HG03342 (cell line): ENCODE results near the gene SIRPG.
"Not testable (repeated sequence)": the region's sequence is repeated elsewhere in the genome, so short reads cannot be mapped to it uniquely, and the experiment has no call there.

Source experiments
- ATAC-seq: cut with Tn5 transposase; IDR thresholded peaks from one replicate; pipeline ENCODE4 v1.9.1; 2021; ENCODE audit warnings: mild to moderate bottlenecking, moderate library complexity; ENCODE audit not compliant: unreplicated experiment

The SIRPG gene

GRCh38 chr20:1637226-1637625, 20.4 kb downstream of the SIRPG start:
- no peak for ATAC-seq

GRCh38 chr20:1636621-1637020, 21.0 kb downstream of the SIRPG start:
- ATAC-seq, result no peak

DNA sequence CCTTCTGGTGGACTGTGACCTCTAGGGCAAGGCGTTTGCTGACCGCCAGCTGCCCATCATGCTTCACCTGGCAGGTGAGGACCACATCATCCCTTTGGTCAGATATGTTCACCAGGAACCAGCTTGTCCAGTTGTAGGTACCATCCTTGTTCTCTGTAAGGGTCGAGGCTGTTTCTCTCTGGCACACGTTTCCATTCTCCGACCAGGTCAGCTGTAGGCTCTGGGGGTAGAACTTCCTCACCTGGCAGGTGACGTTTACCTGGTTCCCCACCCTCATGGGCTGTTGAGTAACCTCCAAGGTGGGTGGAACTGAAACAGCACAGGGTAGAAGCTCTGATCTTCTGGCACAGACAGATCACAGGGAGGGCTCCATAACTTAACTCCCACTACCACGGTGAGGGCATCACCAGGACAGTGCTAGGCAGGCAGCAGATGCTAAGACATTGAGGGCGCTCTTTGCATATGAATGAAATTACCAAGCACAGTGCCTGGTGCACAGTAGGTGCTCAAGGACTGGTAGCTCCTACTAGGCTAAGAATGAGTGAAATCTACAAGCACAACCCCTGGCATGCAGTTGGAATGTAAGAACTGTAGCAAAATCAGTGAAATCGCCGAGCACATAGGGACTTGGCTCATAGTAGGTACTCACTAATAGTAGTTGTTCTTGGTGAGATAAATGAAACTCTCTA, 22.1 kb downstream of the SIRPG start:
- no peak for ATAC-seq

GRCh38 chr20:1633535-1633934, 24.0 kb downstream of the SIRPG start:
- no peak for ATAC-seq

DNA sequence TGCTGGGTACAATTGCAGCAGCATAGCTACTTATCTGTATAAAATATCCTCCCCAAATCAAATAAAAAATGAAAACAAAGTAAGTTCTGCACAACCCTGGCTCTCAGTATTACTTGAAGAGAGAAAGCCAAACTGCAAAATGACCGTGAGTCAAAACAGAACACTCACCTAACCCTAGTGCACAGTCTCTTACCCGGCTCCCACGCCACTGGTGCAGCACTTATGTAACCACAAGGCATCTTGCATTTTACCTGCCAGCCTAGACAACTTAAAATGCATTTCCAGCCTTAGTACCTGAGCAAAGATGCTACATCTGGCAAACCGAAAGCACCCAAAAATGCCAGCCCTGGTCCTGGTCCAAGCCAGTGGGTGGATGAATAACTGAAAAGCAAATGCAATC, 25.4 kb downstream of the SIRPG start:
- no peak for ATAC-seq

DNA sequence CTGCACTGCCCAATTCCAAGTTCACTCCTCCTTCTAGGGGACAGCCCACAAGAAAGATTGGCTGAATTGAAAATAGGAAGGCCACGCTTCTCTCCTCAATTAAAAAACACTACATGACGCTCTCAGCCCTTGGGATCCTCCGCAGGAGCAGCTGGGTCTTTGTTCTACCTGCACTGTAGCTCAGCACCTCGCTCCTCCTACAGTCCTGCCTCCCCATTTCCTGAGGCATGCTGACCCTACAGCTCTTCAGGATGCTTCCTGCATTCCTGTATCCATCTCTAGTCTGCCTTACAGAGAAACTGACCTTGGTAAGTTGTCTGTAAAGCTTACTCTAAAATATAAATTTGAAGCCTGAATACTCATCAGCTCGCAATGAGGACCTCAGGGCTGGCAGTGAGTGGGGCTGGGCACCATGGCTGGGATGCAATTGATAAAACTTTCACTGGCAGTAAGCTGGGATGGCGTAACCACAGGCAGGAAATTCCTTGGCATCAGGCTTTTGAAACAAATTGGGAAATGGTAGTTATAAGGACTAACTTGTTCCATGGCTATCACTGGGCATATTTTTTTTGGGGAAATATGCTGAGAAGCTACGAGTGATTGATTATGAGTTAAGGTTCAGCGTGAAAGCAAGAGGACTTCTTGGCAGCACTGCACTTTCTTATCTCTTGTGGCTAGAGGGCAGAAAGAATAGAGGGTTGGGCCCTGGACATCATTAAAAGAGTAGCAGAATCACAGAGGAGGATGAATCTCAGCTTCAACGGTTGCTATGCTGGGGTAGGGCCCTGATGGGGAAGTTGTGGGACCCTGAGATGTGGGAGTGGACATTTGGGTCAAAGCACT, 26.0 kb downstream of the SIRPG start:
- no peak for ATAC-seq

- no peak for ATAC-seq
Observed at GRCh38 chr20:1630186-1630585, 27.4 kb downstream of the SIRPG start.

- ATAC-seq, result no peak
Observed at GRCh38 chr20:1629321-1629720, 28.3 kb downstream of the SIRPG start.

DNA sequence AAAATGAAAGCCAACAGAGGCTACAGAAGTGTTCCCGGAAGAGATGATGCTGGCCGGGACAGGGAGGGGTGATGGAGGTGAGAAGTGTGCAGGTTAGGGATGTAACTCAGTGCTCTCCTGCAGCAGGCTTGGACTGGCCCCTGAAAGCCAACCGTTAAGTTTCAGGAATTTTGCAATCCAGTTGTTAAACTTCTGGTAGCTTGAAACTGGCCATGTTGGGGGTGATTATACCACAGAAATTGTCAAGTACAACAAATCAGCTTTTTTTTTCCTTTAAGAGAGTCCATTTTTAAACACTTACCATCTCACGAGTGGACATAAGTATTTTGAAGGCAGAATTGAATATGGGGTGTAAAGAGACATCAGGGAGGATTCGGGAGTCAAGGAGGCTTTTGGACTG, 29.0 kb downstream of the SIRPG start:
- no peak for ATAC-seq

DNA sequence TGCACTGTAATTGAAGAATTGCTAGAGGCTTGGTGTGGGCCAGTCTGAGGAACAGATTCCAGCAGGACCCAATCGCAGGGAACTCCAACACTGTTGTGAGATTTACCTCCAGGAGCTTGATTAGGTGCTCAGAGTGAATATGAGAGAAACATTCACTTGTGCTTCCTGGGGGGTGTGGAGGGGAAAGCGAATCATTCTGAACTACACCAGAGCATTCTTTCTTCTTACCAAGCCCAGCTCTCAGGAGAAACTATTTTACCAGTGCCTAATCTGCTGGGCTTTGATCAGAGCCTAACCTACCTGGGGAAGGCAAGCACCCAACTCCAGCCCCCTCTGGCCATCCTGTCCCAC, 30.4 kb downstream of the SIRPG start:
- no peak for ATAC-seq

- no peak for ATAC-seq
Observed at GRCh38 chr20:1626528-1627199, 30.9 kb downstream of the SIRPG start.

DNA sequence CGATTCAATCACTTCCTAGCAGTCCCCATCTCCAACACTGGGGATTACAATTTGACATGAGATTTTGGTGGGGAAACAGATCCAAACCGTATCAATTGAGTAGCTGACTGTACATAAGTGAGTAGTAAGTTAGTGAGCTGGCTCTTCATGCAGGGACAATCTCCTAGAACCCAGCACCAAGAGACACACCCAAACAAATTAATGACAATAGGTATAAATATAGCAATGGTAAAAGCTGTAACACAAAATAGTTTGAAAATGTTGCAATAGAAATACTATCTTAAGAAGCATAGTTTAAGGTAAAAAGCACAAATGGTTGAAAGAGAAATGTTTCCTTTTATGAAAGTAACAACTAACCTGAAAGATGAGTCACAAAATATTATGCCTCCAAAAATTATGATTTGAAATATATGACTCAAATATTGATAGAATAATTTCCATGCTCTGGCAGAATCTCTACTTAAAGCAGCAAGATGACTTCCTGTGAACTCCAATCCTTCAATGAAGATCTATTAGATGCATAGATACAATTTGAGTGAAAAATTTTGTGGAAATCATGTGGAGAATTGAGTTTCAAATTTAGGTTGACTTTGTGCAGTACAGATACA, 32.4 kb downstream of the SIRPG start:
- ATAC-seq, result no peak

DNA sequence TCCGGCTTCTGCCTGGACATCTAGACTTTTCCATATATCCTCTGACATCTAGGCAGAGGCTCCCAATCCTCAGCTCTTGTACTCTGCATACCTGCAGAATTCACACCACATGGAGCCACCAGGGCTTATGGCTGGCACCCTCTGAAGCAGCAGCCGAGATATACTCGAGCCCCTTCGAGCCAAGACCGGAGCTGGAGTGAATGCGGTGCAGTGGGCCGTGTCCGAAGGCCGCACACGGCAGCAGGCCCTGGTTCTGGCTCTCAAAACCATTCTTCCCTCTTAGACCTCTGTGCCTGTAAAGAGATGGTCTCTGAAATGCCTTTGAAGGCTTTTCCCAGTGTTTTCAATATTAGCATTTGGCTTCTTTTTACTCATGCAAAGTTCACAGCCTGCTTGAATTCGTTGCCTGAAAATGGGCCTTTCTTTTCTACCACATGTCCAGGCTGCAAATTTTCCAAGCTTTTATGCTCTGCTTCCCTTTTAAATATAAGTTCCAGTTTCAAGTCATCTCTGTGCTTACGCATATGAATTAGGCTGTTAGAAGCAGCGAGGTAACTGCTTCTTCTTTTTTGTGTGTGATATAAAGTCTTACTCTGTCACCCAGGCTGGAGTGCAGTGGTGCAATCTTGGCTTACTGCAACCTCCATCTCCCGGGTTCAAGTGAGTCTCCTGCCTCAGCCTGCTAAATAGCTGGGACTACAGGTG, 33.9 kb downstream of the SIRPG start:
- no peak for ATAC-seq

- ATAC-seq, result no peak
Observed at GRCh38 chr20:1622450-1622849, 35.1 kb downstream of the SIRPG start.

DNA sequence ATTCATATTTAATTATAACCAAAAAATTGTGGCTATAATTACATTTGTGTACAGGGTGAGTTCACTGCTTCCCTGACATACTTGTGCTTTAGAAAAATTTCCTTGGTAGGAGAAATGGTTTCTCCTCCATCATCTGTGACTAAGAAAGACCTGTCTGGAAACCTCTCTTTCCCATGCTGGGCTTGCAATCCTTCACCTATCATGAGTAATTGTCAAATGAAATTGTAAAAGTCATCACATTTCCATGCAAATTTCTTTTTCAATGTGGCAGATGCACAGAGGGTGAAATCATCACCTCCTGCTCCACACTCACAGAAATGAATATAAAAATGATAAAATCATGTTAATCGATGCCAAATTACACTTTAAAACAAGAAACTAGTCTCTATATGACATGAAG, 36.3 kb downstream of the SIRPG start:
- no peak for ATAC-seq

- no peak for ATAC-seq
Observed at GRCh38 chr20:1619861-1620444, 37.6 kb downstream of the SIRPG start, which contains the start of gene SIRPB1. Gene SIRPB1, minus strand, starts transcription at chr20:1620009. Its CDS starts 65 bp downstream, at chr20:1619944.

DNA sequence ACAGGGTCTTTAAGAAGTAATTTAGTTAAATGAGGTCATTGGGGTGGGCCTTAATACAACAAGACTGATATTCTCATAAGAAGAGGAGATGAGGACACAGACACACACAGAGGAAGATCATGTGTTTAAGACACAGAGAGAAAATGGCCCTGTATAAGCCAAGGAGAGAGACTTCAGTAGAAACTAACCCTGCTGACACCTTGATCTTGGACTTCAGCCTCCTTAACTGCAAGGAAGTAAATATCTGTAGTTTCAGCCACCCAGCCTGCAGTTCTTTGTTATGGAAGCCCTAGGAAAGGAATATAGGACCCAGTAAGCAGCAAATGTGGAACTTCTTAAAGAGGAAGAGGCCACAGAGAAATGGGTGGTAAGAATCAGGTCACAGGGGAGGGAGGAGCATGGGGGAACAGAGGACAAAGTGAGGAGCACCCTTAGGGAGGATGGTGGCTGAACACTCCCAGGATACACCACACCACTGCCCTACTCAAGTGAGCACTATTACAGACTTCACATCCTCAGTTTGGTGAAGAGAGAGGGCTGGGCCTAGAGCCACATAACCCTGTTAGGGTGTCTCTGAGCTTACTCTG, 38.5 kb downstream of the SIRPG start:
- ATAC-seq, result no peak

DNA sequence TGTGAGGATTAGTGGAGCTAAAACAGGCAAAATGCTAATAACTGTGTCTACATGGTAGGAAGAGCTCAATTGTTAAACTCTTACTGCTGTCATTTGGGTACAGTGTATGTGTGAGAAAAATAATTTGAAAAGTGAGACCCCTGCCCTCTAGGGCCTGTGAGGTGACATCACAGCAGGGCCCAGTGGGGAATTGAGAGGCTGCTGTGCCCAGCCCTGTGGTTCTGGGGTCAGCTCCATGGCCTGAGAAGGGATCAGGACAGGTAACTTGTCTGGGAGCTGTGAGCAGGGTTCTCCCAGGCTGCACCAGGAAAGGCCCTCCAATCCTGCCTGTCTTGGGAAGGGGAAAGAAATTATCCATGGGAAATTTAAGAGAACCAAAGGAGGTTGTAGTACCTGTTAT, 39.1 kb downstream of the SIRPG start:
- ATAC-seq, result no peak

GRCh38 chr20:1616858-1617434, 40.6 kb downstream of the SIRPG start:
- ATAC-seq, result no peak

- not testable (repeated sequence) for ATAC-seq
Observed at GRCh38 chr20:1610404-1610803, 47.2 kb downstream of the SIRPG start.
